Keratinocyte (primary cell): ENCODE measurements around the gene CMIP. TPM values are rescaled to one million over a fixed set of nuclear protein-coding genes. Genes with fewer than 3 reads are reported as not detected.

ENCODE experiments used
- DNase-seq: peaks from one replicate; pipeline ENCODE4 v3.0.0-alpha.2; 2011; ENCODE audit warnings: low read depth, missing footprints, low spot score
- FAIRE-seq: peaks from 2 replicates; lab custom pipeline; 2011; peaks lifted over from hg19 to GRCh38; lab: Jason Lieb, UNC
- H2AFZ ChIP-seq: 2 replicates; pipeline ENCODE4 v1.6.0; 2012; ENCODE audit warnings: low read length, control low read depth, inconsistent platforms; ENCODE audit not compliant: control insufficient read depth
- H3K27ac ChIP-seq: 2 replicates; pipeline ENCODE4 v1.5.1; 2011; ENCODE audit warnings: low read length; ENCODE audit not compliant: control insufficient read depth, insufficient read depth
- H3K27me3 ChIP-seq: 3 replicates; pipeline ENCODE4 v1.6.0; 2011; ENCODE audit warnings: low read length; ENCODE audit not compliant: control insufficient read depth, insufficient read depth; ENCODE audit errors: extremely low read depth
- H3K36me3 ChIP-seq, 2 experiments: 2 replicates in 1 of 2; 3 replicates in 1 of 2; pipeline ENCODE4 v1.5.1; 2011; ENCODE audit warnings: low read length in 2 of 2, mild to moderate bottlenecking in 1 of 2; ENCODE audit not compliant: control insufficient read depth in 2 of 2, insufficient read depth in 2 of 2; ENCODE audit errors: extremely low read depth in 1 of 2
- H3K4me1 ChIP-seq: 3 replicates; pipeline ENCODE4 v1.5.1; 2011; ENCODE audit warnings: low read length; ENCODE audit not compliant: control insufficient read depth, insufficient read depth; ENCODE audit errors: extremely low read depth
- H3K4me2 ChIP-seq: 3 replicates; pipeline ENCODE4 v1.6.0; 2011; ENCODE audit warnings: low read depth, low read length; ENCODE audit not compliant: control insufficient read depth, insufficient read depth; ENCODE audit errors: extremely low read depth
- H3K4me3 ChIP-seq, 3 experiments: fragments of 200-600 bp in 1 of 3; sonication (generic) in 1 of 3; 2 replicates in 2 of 3; 3 replicates in 1 of 3; pipeline ENCODE4 v1.5.1; 2011 to 2016; ENCODE audit warnings: low read length in 3 of 3, mild to moderate bottlenecking in 3 of 3, control low read depth in 2 of 3, inconsistent platforms in 1 of 3, low read depth in 1 of 3, mixed read lengths in 1 of 3, mixed run types in 1 of 3, moderate library complexity in 1 of 3; ENCODE audit not compliant: control insufficient read depth in 2 of 3, insufficient read depth in 2 of 3; ENCODE audit errors: extremely low read depth in 1 of 3
- H3K79me2 ChIP-seq: 2 replicates; pipeline ENCODE4 v1.6.0; 2012; ENCODE audit warnings: low read length; ENCODE audit not compliant: control insufficient read depth, insufficient read depth
- H3K9ac ChIP-seq: 3 replicates; pipeline ENCODE4 v1.6.0; 2011; ENCODE audit warnings: low read length; ENCODE audit not compliant: control insufficient read depth, insufficient read depth; ENCODE audit errors: extremely low read depth
- H3K9me1 ChIP-seq: 3 replicates; pipeline ENCODE4 v1.6.0; 2011; ENCODE audit warnings: low read length; ENCODE audit not compliant: control insufficient read depth, insufficient read depth; ENCODE audit errors: extremely low read depth
- H3K9me3 ChIP-seq: 2 replicates; pipeline ENCODE4 v1.5.1; 2012; ENCODE audit warnings: low read depth, low read length; ENCODE audit not compliant: control insufficient read depth
- H4K20me1 ChIP-seq: 3 replicates; pipeline ENCODE4 v1.6.0; 2011; ENCODE audit warnings: low read length; ENCODE audit not compliant: control insufficient read depth, insufficient read depth; ENCODE audit errors: extremely low read depth
- EZH2 ChIP-seq: IDR thresholded peaks from one replicate; pipeline ENCODE4 v1.6.1; 2012; ENCODE audit warnings: inconsistent platforms, mild to moderate bottlenecking, low read length, moderate library complexity
- dilution Hi-C: fragments of 300-500 bp; cut with MboI; formaldehyde crosslinking; loops from one replicate; pipeline ENCODE4 v1.7.0; 2020; ENCODE audit warnings: low sequenced_read_pairs; ENCODE audit not compliant: extremely low pct_ligation_motif_present
- polyA plus RNA-seq, 5 experiments: library from polyadenylated mRNA; depleted of rRNA in 3 of 5; stranded (reverse) in 3 of 5; stranded (forward) in 1 of 5; unstranded in 1 of 5; fragments of >200 nt; gene quantifications; 1 replicate in 1 of 5; 2 replicates in 3 of 5; 3 replicates in 1 of 5; pipeline versions ENCODE4 v1.2.1 to v1.2.3, GENCODE V29; 2011 to 2012; ENCODE audit warnings: missing spikeins in 2 of 5, low read depth in 1 of 5, low replicate concordance in 1 of 5
- TF ChIP-seq, protein P1 (sequence below), 3 experiments: IDR thresholded peaks in 1 of 3; conservative IDR thresholded peaks in 1 of 3; optimal IDR thresholded peaks in 1 of 3; 2 replicates in 2 of 3; 3 replicates in 1 of 3; pipeline versions ENCODE3 to v1.5.1; 2011; ENCODE audit warnings: low read length in 3 of 3, mild to moderate bottlenecking in 3 of 3, moderate library complexity in 2 of 3, control low read depth in 1 of 3, inconsistent platforms in 1 of 3; ENCODE audit not compliant: insufficient read depth in 2 of 3; ENCODE audit errors: extremely low read depth in 1 of 3

CMIP gene
- polyA plus RNA-seq, 1 donor (not counting 4 experiments of a cell fraction or from before 2014, with no cell fraction given): 5.0 TPM

DNA sequence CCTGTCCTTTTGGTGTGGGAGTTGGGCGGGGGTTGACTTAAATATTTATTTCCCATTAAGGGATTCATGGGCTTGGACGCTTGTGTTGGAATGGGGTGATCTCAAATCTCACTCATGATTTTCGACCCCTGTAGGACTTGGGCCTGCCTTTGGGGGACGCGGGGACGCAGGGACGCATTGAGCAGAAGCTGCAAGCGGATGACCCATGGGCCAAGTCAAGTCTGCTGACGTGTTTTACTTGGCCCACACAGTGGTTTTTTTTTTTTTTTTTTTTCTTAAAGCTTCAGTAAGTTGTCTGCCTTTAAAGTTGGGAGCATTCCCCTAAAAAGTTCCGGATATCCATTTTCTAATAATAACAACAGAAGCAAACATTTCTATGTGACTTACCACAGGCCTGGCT is 28.9 kb downstream of the CMIP start:
- DNase-seq (no peak), FAIRE-seq (no peak)
- Histone ChIP-seq H3K79me2 (peaks cover 100% of the 10 kb centered on the region), H3K4me2 (no peak overlapping the region), H3K4me1 (no peaks in the 10 kb centered on the region), H3K36me3 (peaks cover 14 to 45% of the 10 kb centered on the region in 2 experiments), H3K4me3 (no peak overlapping the region), H3K27ac (no peak overlapping the region), H2AFZ (no peak overlapping the region), H3K9me3 (no peaks in the 10 kb centered on the region), H4K20me1 (peaks cover 52% of the 10 kb centered on the region), H3K27me3 (no peaks in the 10 kb centered on the region), H3K9me1 (peaks cover 5% of the 10 kb centered on the region), H3K9ac (no peak overlapping the region)
- dilution Hi-C loops: no loop called here
- no peak for TF ChIP-seq EZH2
- TF ChIP-seq, protein P1, sequence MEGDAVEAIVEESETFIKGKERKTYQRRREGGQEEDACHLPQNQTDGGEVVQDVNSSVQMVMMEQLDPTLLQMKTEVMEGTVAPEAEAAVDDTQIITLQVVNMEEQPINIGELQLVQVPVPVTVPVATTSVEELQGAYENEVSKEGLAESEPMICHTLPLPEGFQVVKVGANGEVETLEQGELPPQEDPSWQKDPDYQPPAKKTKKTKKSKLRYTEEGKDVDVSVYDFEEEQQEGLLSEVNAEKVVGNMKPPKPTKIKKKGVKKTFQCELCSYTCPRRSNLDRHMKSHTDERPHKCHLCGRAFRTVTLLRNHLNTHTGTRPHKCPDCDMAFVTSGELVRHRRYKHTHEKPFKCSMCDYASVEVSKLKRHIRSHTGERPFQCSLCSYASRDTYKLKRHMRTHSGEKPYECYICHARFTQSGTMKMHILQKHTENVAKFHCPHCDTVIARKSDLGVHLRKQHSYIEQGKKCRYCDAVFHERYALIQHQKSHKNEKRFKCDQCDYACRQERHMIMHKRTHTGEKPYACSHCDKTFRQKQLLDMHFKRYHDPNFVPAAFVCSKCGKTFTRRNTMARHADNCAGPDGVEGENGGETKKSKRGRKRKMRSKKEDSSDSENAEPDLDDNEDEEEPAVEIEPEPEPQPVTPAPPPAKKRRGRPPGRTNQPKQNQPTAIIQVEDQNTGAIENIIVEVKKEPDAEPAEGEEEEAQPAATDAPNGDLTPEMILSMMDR (optimal IDR thresholded peaks at IDR 0.05 in 1 of 3, IDR thresholded peaks at IDR 0.05 in 1 of 3, conservative IDR thresholded peaks at IDR 0.05 in 1 of 3; ENCODE audit: extremely low read depth in 1 of 3, insufficient read depth in 2 of 3, low read length in 3 of 3): no peak

DNA sequence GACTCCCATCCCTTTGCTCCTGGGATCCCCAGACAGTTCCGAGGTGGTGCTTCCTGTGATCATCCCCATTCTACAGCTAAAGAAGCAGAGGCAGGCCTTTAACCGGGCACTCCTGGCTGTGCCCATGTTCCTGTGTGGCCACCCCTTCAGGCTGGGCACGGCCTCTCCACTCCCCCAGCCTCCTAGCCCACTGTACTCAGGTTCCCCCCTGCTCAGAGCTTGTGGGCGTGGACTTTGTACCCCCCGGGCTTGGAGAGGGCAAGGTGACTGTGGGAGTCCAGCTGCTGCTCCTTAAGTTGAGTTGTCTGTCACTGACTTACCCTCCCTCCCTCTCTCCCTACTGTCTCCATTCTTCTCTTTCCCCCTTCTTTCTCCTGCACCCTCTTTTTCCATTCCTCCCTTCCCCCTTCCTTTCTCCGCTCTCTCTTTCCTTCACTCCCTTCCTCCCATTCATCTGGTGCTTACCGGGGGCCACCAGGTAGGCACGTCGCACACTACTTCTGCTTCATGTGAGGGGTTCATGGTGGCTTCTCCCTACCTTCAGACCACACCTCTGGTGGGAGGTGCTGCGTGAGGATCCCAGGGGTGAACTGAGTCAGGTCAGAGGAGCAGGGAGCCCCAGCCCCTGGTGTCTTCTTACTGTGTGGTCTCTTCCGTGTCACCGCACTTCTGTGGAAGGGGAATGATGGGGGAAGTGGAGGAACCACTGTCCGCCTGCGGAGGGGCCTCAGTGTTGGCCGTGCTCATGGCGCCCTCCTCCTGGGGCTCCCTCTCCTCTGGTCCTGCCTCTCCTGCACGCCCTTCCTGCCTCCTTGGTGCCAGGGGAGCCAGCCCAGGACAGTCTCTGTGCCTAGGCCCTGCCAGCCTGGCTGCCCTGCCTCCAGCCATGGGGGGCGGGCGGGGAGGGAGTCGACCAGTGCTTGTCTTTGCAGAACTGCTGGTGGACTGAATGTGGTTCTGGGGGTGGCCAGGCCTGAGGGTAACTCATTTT is 29.7 kb downstream of the CMIP start:
- H3K36me3 ChIP-seq: peaks cover 14 to 49% of the 10 kb centered on the region in 2 experiments
- H4K20me1 ChIP-seq: peaks cover 45% of the 10 kb centered on the region
- FAIRE-seq: no peak

More for the DNA sequence above, 29.7 kb downstream of the CMIP start:
- Histone ChIP-seq H3K79me2 (peaks cover 100% of the 10 kb centered on the region), H3K4me3 (no peak overlapping the region), H3K4me1 (no peaks in the 10 kb centered on the region), H3K9me3 (no peaks in the 10 kb centered on the region), H3K9ac (no peak overlapping the region), H3K9me1 (peaks cover 6% of the 10 kb centered on the region), H3K27me3 (no peaks in the 10 kb centered on the region), H3K27ac (no peak overlapping the region), H2AFZ (no peak overlapping the region), H3K4me2 (no peak overlapping the region)
- DNase-seq: no peak
- no peak for TF ChIP-seq EZH2
- TF ChIP-seq, protein P1 (optimal IDR thresholded peaks at IDR 0.05 in 1 of 3, IDR thresholded peaks at IDR 0.05 in 1 of 3, conservative IDR thresholded peaks at IDR 0.05 in 1 of 3; ENCODE audit: extremely low read depth in 1 of 3, insufficient read depth in 2 of 3, low read length in 3 of 3): no peak
- dilution Hi-C loops: no loop called here
